ENCODE measurements around the gene EXOC3.

Gene EXOC3

DNA sequence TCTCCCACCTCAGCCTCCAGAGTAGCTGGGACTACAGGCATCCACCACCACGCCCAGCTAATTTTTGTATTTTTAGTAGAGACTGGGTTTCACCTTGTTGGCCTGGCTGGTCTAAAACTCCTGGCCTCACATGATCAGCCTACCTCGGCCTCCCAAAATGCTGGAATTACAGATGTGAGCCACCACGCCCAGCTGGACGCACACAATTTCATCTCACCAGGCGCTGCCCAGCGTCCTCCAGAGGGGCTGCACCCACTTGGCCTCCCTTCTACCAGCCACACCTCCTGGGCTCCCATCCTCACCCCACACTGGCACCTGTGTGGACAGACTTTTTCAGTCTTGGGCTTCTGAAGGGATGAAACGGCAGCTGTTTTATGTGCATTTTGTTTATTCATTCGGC, 3.8 kb upstream of the EXOC3 start:
- DNase-seq (ENCODE audit: low read depth) = no peak

- no peak for DNase-seq (ENCODE audit: low read depth)
These were observed 3.3 kb upstream of the EXOC3 start for GRCh38 chr5:439636-440035.

- no peak for DNase-seq (ENCODE audit: low read depth)
These were observed 2.4 kb upstream of the EXOC3 start for GRCh38 chr5:440401-441201.

DNA sequence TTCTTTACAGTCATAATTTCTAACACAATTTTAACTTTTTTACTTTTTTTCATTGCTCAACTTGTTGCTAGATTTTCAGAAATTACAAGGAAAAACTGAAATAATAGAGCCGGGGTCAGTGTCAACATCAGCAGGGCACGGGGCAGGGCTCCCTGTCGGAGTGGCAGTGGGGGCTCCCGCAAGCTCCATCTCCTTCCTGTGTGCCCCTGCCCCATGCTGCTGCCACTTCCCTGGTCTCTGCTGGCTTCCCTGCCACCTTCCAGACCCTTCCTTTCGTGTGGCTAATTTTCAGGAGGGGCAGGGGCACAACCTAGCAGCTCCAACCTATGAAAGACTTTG, 1.0 kb upstream of the EXOC3 start:
- no peak for DNase-seq (ENCODE audit: low read depth)

DNA sequence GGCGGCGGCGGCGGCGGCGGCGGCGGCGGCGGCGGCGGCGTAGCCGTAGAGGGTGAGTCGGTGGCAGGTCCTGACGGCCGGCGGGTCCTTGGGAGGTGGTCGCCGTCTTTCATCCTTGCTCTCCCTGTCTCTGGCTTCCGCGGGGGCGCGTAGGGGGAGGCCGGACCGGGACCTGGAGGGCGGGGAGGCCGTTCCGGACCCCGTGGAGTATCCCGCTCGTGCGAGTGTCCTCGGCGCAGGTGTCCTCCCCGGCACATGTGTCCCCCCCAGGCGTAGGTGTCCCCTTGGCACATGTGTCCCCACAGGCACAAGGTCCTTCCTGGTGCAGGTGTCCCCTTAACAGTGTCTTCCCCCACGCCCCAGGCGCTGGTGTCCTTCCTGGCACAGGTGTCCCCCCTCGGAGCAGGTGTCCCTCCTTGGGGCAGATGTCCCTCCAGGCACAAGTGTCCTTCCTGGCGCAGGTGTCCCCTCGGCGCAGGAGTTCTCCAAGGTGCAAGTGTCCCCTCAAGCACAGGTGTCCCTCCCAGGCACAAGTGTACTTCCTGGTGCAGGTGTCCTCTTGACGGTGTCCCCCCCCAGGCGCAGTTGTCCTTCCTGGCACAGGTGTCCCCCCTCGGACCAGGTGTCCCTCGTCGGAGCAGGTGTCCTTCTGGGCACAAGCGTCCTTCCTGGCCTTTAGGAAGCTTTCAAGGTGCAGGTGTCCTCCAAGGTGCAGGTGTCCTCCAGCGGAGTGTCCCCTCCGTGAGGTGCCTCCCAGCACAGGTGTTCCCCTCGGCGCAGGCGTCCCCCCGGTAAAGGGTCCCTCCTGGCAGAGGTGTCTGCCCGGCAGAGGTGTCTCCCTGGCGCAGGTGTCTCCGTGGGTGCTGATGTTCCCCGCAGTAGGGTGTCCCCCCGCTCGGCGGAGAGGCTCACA, 519 bp downstream of the EXOC3 start:
- DNase-seq (ENCODE audit: low read depth) = no peak

GRCh38 chr5:444226-444625, 1.2 kb downstream of the EXOC3 start:
- no peak for DNase-seq (ENCODE audit: low read depth)

- DNase-seq (ENCODE audit: low read depth) = no peak
These were observed 2.6 kb downstream of the EXOC3 start for GRCh38 chr5:445591-445990.

DNA sequence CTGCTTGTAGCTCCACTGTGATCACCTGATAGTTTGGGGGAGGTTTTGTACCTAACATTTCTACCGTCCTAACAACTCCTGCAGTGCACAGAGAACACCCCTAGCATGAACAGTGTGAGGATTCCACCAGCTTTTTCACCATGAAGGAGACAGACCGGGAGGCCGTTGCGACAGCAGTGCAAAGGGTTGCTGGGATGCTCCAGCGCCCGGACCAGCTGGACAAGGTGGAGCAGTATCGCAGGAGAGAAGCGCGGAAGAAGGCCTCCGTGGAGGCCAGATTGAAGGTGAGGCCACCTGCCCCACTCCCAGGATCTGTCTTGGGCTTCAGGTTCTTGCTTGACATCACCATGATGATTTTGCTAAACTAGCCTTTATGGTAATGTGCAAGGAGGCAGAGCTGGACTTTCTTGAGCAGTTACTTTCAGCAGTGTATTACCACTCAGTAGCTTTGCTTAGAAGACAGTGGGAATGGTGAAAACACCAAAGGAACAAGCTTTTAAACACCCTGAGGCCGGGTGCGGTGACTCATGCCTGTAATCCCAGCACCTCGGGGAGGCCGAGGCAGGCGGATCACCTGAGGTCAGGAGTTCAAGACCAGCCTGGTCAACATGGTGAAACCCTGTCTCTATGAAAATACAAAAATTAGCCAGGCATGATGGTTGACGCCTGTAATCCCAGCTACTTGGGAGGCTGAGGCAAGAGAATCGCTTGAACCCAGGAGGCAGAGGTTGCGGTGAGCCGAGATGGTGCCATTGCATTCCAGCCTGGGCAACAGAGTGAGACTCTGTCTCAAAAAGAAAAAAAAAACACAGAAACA, 3.3 kb downstream of the EXOC3 start:
- no peak for DNase-seq (ENCODE audit: low read depth)

DNA sequence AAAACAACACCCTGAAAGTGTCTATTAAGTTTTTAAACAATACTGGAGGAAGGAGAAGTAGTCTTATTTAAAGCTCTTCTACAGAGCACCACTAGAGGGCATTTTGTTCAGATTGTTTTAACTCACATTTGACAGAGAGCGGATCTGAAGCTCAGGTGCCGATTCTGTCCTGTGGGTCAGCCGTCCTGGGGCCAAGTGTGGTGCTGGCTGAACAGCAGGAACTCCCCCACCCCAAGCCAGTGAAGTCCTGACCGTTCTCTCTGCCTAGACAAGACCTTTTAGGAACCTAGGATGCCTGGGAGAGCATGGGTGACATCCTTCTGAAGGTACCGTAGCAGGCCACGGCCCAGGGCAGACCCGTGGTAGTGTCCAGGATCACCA, 3.9 kb downstream of the EXOC3 start:
- no peak for DNase-seq (ENCODE audit: low read depth)

GRCh38 chr5:447501-447900, 4.5 kb downstream of the EXOC3 start:
- DNase-seq (ENCODE audit: low read depth) = no peak

- DNase-seq (ENCODE audit: low read depth) = no peak
These were observed 5.2 kb downstream of the EXOC3 start for GRCh38 chr5:448061-448765.

DNA sequence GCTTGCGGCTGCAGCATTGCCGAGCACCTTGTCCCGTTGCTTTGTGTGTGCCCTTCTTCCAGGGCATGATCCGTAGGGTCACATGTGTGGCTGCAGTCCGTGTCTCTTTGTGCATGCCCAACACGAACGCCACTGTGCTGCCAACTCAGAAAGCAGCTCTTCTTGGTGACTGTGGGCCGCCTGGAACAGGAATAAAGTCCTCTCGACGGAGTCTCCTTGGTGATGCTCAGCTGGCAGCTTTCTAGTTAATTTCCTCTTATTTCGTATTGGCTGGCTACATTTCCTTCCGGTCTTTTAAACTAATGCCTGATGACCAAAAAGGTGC, 5.8 kb downstream of the EXOC3 start:
- no peak for DNase-seq (ENCODE audit: low read depth)

DNA sequence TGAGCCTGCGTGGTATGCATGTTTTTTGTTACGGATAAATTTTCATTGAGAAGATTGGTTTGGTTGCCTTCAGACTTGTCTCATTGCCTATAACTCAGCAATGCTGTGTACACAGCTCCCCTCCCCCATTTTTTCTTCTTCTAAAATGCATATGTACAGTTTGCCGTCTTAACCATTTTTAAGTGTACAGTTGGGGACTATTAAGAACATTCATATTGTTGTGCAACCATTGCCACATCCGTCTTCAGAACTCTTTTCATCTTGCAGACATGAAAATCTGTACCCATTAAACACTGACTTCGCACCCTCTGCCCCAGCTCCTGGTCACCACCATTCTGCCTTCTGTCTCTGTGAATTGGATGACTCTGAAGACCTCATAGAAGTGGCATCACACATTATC, 6.2 kb downstream of the EXOC3 start:
- DNase-seq (ENCODE audit: low read depth) = no peak

DNA sequence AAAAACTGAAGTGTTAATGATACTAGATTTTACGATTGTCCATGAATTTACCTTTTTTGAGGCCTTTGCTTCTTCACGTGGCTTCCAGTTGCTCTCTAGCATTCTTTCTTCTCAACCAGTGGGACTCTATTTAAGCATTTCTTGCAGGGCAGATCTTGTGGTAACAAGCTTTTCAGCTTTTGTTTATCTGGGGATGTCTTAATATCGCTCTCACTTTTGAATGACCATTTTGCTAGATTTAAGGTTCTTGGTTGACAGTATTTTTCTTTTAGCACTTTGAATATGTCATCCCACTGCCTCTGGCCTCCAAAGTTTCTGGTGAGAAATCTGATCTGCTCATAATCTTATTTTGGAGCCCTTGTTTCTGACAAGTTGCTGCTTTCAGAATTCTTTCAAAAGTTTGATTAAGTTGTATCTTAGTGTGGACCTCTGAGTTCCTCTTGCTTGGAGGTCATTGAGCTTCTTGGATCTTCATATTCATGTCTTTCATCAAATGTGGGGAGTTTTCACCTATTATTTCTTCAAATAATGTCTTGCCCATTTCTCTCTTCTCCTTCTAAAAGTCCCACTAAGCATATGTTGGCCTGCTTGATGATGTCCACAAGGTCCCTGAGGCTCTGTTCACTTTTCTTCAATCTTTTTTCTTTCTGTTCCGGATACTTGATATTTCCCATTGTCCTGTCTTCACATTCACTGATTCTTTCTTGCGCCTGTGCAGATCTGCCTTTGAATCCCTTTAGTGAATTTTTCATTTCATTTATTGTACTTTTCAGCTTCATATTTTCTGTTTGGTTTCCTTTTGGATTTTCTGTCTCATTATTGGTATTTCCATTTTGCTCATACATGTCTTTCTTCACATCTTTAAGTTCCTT, 8.8 kb downstream of the EXOC3 start:
- DNase-seq (ENCODE audit: low read depth) = no peak

- DNase-seq (ENCODE audit: low read depth) = no peak
These were observed 10.2 kb downstream of the EXOC3 start for GRCh38 chr5:452978-453710.

DNA sequence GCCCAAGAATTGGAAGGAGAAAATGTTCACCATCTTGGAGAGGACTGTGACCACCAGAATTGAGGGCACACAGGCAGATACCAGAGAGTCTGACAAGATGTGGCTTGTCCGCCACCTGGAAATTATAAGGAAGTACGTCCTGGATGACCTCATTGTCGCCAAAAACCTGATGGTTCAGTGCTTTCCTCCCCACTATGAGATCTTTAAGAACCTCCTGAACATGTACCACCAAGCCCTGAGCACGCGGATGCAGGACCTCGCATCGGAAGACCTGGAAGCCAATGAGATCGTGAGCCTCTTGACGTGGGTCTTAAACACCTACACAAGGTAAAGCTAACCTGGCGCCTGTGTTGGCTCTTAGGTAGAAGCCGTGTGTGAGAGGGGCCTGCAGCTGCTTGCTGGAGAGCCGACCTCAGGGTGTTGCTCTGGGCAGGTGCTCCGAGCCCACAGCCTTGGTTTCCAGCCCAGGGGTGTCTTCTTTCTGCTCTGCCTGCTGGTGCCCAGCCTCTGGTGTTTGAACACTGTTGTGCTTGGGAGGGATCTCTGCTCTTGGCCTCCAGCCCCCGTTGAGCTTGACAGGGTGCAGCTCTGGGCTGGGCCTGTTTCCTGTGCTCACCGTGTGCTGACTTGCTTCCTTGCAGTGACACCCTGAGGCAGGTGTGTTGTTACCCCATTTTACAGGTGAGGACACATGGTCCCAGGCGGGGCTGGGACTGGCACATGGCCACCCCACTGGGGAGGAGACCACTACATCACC, 10.9 kb downstream of the EXOC3 start:
- no peak for DNase-seq (ENCODE audit: low read depth)

GRCh38 chr5:454936-455335, 12.0 kb downstream of the EXOC3 start:
- no peak for DNase-seq (ENCODE audit: low read depth)

- no peak for DNase-seq (ENCODE audit: low read depth)
These were observed 12.8 kb downstream of the EXOC3 start for GRCh38 chr5:455806-456205.

DNA sequence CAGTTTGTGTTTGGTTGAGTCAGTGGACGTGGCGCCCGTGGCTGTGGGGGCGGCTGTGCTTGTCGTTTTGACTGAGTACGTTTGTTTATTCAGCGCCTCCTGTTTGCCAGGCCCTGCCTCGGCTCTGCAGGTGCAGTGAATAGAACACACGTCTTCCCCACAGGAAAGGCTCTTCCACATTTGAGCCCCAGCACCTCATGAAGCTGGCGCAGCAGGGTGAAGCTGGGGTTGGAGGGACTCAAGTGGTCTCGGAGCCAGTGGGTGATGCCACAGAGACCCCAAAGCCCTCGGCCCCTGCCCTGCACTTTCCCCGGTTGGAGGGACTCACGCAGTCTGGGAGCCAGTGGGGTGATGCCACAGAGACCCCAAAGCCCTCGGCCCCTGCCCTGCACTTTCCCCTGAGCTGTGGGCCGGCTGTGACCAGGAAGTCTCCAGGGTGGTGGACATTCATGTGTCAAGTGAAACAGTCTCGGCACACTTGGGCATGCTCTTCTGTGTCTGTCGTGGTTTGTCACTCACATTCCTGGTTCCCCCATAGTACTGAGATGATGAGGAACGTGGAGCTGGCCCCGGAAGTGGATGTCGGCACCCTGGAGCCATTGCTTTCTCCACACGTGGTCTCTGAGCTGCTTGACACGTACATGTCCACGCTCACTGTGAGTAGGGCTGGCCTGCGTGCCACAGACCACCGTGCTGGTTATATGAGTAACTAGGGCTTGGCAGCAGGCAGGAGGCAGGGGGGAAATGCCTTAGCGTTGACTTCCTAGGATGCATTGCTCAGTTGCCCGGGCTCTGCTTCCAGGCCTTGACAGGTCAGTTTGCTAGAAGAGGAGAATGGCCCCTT, 13.6 kb downstream of the EXOC3 start:
- DNase-seq (ENCODE audit: low read depth) = no peak

Data from activated T-cell treated with anti-CD3 and anti-CD28 coated beads for 48 hours (primary cell).